Measurements from ENCODE around the gene NFATC3. TPM values are rescaled to one million over a fixed set of nuclear protein-coding genes. Genes with fewer than 3 reads are reported as not detected.

NFATC3 gene
- total RNA-seq, 4 donors from 2014 or later: 27.5 to 107 (median 41.6) TPM

DNA sequence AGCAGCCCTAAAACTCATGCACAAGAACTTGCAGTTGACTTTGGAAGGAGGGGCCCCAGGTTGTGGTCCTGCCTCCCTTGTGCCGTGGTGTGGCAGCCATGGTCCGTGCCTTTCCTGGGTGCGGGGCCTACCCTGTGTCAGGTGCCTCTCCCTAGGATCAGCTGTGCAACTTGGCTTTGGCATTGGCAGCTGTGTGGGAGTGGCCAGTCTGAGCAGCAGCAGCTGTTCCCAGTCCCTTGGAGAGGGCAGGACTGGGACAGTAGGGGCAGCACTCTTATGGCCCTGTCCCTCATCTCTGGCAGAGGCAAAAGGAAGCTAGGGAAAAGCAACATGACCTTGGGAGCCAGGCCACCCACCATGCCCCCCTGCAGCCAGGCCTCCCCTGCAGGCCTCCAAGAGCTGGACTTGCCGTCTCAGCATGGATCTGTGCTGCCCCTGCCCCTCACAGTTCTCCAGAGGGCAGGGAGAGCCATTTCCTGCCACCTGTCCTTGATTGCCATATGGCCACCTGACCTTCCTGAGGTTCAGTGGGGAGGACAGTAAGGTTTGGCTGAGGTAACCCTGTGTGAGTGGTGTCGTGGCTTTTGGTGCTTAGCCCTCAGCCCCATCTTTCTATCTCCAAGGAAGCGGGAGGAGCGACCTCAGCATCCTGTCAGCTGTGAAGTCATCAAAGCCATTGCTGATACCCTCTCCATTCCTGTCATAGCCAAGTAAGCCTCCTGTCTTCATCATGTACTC is 15.5 kb upstream of the NFATC3 start:
- in situ Hi-C loops (cut with MboI; ENCODE audit: low pct_ligation_motif_present in 1 of 4, low pct_unique_long_range_greater_than_20kb in 1 of 4, low sequenced_read_pairs in 3 of 4) (loop anchor here in 1 of 4 donors (10.0 kb wide), 1 partner anchor 155 kb away; no protein-coding TSS in a partner anchor), intact Hi-C loops (cut with DNase I; ENCODE audit: low total_unique reads) (no loop called here)
- Histone ChIP-seq H3K27ac (peak overlapping the region in 1 of 4 donors; percentile 47), H3K4me1 (peaks cover 8 to 46% (median 18%) of the 10 kb centered on the region in 4 donors), H3K27me3 (no peaks in the 10 kb centered on the region), H3K4me3 (no peak overlapping the region), H3K9me3 (no peaks in the 10 kb centered on the region), H3K36me3 (peaks cover 0 to 4% (median 0%) of the 10 kb centered on the region in 4 donors)
- no peak for TF ChIP-seq EP300 (IDR thresholded peaks at IDR 0.05; ENCODE audit: low read depth)
- TF ChIP-seq POLR2AphosphoS5 (IDR thresholded peaks at IDR 0.05): peak; percentile 21 to 47 (median 30)
- DNase-seq: peak; percentile 78
- 72% methylated on average over 7 of the region's 7 CpGs; no CpG with 5 or more reads in 1 of the 2 donors for WGBS, 2 donors (ENCODE audit: low coverage in 1 of 2)

DNA sequence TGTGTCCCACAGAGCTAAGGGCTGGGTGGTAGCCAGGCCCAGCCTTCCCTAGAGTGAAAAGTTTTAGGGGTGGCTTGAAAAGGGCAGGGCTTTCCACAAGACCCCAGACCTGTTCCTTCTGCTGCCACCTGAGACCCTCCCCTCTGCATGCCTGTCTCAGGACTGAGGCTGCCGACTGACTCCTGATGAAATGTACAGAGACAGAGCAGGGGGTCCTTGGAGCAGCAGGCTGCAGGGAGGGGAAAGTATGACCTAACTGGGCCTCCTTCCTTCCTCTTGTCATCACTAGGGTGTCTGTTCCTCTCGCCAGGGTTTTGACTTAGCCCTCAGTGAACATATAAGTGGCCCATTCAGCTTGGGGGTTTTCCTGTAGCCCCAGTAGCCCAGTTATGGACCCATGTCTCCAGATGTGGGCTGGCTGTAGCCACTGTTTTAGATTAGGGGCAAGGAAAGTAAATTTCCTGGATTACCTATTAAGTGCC is 14.9 kb upstream of the NFATC3 start:
- Histone ChIP-seq H3K27me3 (no peaks in the 10 kb centered on the region), H3K36me3 (peaks cover 0 to 4% (median 0%) of the 10 kb centered on the region in 4 donors), H3K4me3 (no peak overlapping the region), H3K4me1 (peaks cover 8 to 39% (median 15%) of the 10 kb centered on the region in 4 donors), H3K9me3 (no peaks in the 10 kb centered on the region), H3K27ac (no peak overlapping the region)
- no peak for DNase-seq
- in situ Hi-C loops (cut with MboI; ENCODE audit: low pct_ligation_motif_present in 1 of 4, low pct_unique_long_range_greater_than_20kb in 1 of 4, low sequenced_read_pairs in 3 of 4): loop anchor here in 1 of 4 donors (10.0 kb wide), 1 partner anchor 155 kb away; no protein-coding TSS in a partner anchor
- 85% methylated on average over 2 of the region's 2 CpGs; no CpG with 5 or more reads in 1 of the 2 donors for WGBS, 2 donors (ENCODE audit: low coverage in 1 of 2)
- intact Hi-C loops (cut with DNase I; ENCODE audit: low total_unique reads): no loop called here
- TF ChIP-seq POLR2A (IDR thresholded peaks at IDR 0.05) (no peak), CTCF (IDR thresholded peaks at IDR 0.05) (no peak), POLR2AphosphoS5 (IDR thresholded peaks at IDR 0.05) (no peak), EP300 (IDR thresholded peaks at IDR 0.05; ENCODE audit: low read depth) (no peak)

GRCh38 chr16:68070806-68071517 is 14.2 kb upstream of the NFATC3 start:
- TF ChIP-seq POLR2A (IDR thresholded peaks at IDR 0.05) (no peak), CTCF (IDR thresholded peaks at IDR 0.05) (no peak), EP300 (IDR thresholded peaks at IDR 0.05; ENCODE audit: low read depth) (no peak), POLR2AphosphoS5 (IDR thresholded peaks at IDR 0.05) (no peak)
- in situ Hi-C loops (cut with MboI; ENCODE audit: low pct_ligation_motif_present in 1 of 4, low pct_unique_long_range_greater_than_20kb in 1 of 4, low sequenced_read_pairs in 3 of 4) (loop anchor here in 1 of 4 donors (10.0 kb wide), 1 partner anchor 154 kb away; no protein-coding TSS in a partner anchor), intact Hi-C loops (cut with DNase I; ENCODE audit: low total_unique reads) (no loop called here)
- Histone ChIP-seq H3K4me1 (peaks cover 8 to 37% (median 15%) of the 10 kb centered on the region in 4 donors), H3K9me3 (no peaks in the 10 kb centered on the region), H3K27me3 (no peaks in the 10 kb centered on the region), H3K27ac (no peak overlapping the region), H3K36me3 (peaks cover 0 to 4% (median 0%) of the 10 kb centered on the region in 4 donors), H3K4me3 (no peak overlapping the region)
- WGBS, 2 donors (ENCODE audit: low coverage in 1 of 2): 81% methylated on average over 5 to 14 of the region's 14 CpGs
- DNase-seq: no peak

- Histone ChIP-seq H3K27ac (no peak overlapping the region), H3K36me3 (peaks cover 0 to 7% (median 0%) of the 10 kb centered on the region in 4 donors), H3K4me3 (no peak overlapping the region), H3K4me1 (peaks cover 8 to 37% (median 15%) of the 10 kb centered on the region in 4 donors), H3K9me3 (no peaks in the 10 kb centered on the region), H3K27me3 (no peaks in the 10 kb centered on the region)
- DNase-seq: no peak
- TF ChIP-seq EP300 (IDR thresholded peaks at IDR 0.05; ENCODE audit: low read depth) (no peak), CTCF (IDR thresholded peaks at IDR 0.05) (no peak), POLR2AphosphoS5 (IDR thresholded peaks at IDR 0.05) (no peak), POLR2A (IDR thresholded peaks at IDR 0.05) (no peak)
- in situ Hi-C loops (cut with MboI; ENCODE audit: low pct_ligation_motif_present in 1 of 4, low pct_unique_long_range_greater_than_20kb in 1 of 4, low sequenced_read_pairs in 3 of 4): loop anchor here in 1 of 4 donors (10.0 kb wide), 1 partner anchor 153 kb away; no protein-coding TSS in a partner anchor
- intact Hi-C loops (cut with DNase I; ENCODE audit: low total_unique reads): no loop called here
- WGBS, 2 donors (ENCODE audit: low coverage in 1 of 2): 83% methylated on average over 1 of the region's 1 CpG; no CpG with 5 or more reads in 1 of the 2 donors
Observed at GRCh38 chr16:68071518-68071901, 13.7 kb upstream of the NFATC3 start.
